Epithelial cell of esophagus (primary cell): ENCODE measurements around the gene ZNF775.

Experiments
- DNase-seq: peaks from one replicate; pipeline ENCODE4 v3.0.0; 2010; ENCODE audit warnings: low read depth
- H3K4me3 ChIP-seq: 2 replicates; pipeline ENCODE4 v1.5.1; 2011; ENCODE audit warnings: mild to moderate bottlenecking, low read length, control low read depth
- CTCF ChIP-seq: IDR thresholded peaks from 2 replicates; pipeline ENCODE4 v1.5.1; 2011; ENCODE audit warnings: low read depth, mild to moderate bottlenecking, low read length, control low read depth, inconsistent platforms; ENCODE audit not compliant: insufficient read depth; ENCODE audit errors: missing control alignments

The ZNF775 gene

GRCh38 chr7:150363370-150363769 lies 15.8 kb upstream of the ZNF775 start:
- no peak for DNase-seq
- no peak for TF ChIP-seq CTCF
- no peak overlapping the region for H3K4me3 ChIP-seq

GRCh38 chr7:150363872-150364271 lies 15.3 kb upstream of the ZNF775 start:
- TF ChIP-seq CTCF: no peak
- no peak for DNase-seq
- no peak overlapping the region for H3K4me3 ChIP-seq

GRCh38 chr7:150365194-150365593 lies 13.9 kb upstream of the ZNF775 start:
- no peak for DNase-seq
- no peak for TF ChIP-seq CTCF
- no peak overlapping the region for H3K4me3 ChIP-seq

- H3K4me3 ChIP-seq: no peak overlapping the region
- TF ChIP-seq CTCF: no peak
- no peak for DNase-seq
Measured at GRCh38 chr7:150365673-150366398, 13.3 kb upstream of the ZNF775 start.

- H3K4me3 ChIP-seq: peak overlapping the region; percentile 77
- DNase-seq: peak; percentile 73
- no peak for TF ChIP-seq CTCF
Measured at GRCh38 chr7:150367677-150368095, 11.4 kb upstream of the ZNF775 start.

GRCh38 chr7:150368096-150368883 lies 10.8 kb upstream of the ZNF775 start, which contains the start of gene REPIN1:
Gene REPIN1 (plus strand): TSS chr7:150368822. CDS start chr7:150369712, 890 bp downstream.
- no peak for TF ChIP-seq CTCF
- peak; percentile 65 for DNase-seq

More at GRCh38 chr7:150368096-150368883, 10.8 kb upstream of the ZNF775 start, which contains the start of gene REPIN1:
- H3K4me3 ChIP-seq: peak within 1 kb of the TSS; percentile 77
